A549 (cell line): ENCODE measurements around the gene TMEM244.

Experiments
- CEBPB ChIP-seq, 2 experiments: fragments of >200 bp in 1 of 2; sonication (Bioruptor Twin) in 1 of 2; formaldehyde crosslinking in 1 of 2; IDR thresholded peaks; 2 replicates each; pipeline ENCODE4 v1.6.1; 2012 to 2016
- TF ChIP-seq, protein P1 (sequence below): fragments of >200 bp; sonication (Bioruptor Twin); formaldehyde crosslinking; IDR thresholded peaks from 3 replicates; pipeline ENCODE4 v1.5.1; 2016

- TF ChIP-seq, protein P1, sequence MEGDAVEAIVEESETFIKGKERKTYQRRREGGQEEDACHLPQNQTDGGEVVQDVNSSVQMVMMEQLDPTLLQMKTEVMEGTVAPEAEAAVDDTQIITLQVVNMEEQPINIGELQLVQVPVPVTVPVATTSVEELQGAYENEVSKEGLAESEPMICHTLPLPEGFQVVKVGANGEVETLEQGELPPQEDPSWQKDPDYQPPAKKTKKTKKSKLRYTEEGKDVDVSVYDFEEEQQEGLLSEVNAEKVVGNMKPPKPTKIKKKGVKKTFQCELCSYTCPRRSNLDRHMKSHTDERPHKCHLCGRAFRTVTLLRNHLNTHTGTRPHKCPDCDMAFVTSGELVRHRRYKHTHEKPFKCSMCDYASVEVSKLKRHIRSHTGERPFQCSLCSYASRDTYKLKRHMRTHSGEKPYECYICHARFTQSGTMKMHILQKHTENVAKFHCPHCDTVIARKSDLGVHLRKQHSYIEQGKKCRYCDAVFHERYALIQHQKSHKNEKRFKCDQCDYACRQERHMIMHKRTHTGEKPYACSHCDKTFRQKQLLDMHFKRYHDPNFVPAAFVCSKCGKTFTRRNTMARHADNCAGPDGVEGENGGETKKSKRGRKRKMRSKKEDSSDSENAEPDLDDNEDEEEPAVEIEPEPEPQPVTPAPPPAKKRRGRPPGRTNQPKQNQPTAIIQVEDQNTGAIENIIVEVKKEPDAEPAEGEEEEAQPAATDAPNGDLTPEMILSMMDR = no peak
- TF ChIP-seq CEBPB (IDR thresholded peaks at IDR 0.05) = no peak
Measured at GRCh38 chr6:129890164-129890563, 29.0 kb upstream of the TMEM244 start.
